Gastrocnemius medialis (tissue), 4 donors: ENCODE results near the gene DCC.

Experiments used
- POLR2A ChIP-seq, 2 donors: fragments of 450-650 bp; IDR thresholded peaks; one replicate each; pipeline ENCODE4 v1.6.1; 2017; ENCODE audit warnings: antibody characterized with exemption in 2 of 2, mild to moderate bottlenecking in 2 of 2, moderate library complexity in 2 of 2
- TF ChIP-seq, protein P1 (sequence below), 5 experiments: fragments of 450-650 bp in 3 of 5; fragments of 200-600 bp in 2 of 5; sonication (generic) in 2 of 5; IDR thresholded peaks in 4 of 5; conservative IDR thresholded peaks in 1 of 5; 1 replicate in 4 of 5; 2 replicates in 1 of 5; pipeline ENCODE4 v1.5.1; 2016 to 2019; ENCODE audit warnings: antibody characterized with exemption in 5 of 5, mild to moderate bottlenecking in 3 of 5, moderate library complexity in 3 of 5

DNA sequence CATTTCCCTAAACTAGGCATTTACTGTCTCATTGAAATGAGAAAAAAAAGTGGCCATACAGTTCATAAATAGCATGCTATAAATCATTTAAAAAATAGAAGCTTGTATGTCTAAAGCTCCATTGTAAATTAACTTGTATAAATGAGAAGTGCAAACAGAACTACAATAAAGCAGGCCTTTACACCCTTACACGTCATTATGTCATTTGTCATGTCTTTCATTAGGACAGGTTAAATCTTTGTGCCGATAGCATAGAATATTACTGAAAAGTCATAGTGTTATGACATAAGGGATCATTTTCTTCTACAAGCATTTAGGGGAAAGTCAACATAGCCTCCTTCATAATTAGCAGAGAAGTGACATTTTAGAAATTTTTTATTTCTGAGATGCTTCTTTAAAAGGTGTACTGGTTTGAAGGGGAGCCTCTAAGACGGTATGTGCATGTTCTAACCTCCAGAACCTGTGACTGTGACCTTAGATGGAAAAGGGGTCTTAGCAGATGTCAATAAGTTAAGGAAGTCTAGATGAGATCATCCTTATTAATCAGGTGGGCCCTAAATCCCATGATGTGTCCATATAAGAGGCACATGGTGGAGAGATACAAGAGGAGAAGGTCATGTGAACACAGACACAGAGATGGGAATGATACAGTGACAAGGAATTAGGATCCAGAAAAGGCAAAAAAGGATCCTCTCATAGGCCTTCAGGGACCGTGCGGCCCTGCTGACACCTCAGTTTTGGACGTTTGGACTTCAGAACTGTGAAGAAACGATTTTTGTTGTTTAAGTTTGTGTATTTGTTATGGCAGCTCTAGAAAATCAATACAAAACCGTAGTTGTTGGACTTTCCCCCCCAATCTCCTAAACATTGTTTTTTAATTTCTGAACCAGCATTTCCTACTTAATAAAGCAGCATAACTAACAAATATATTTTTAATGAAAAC lies 1020.8 kb downstream of the DCC start:
- TF ChIP-seq, protein P1, sequence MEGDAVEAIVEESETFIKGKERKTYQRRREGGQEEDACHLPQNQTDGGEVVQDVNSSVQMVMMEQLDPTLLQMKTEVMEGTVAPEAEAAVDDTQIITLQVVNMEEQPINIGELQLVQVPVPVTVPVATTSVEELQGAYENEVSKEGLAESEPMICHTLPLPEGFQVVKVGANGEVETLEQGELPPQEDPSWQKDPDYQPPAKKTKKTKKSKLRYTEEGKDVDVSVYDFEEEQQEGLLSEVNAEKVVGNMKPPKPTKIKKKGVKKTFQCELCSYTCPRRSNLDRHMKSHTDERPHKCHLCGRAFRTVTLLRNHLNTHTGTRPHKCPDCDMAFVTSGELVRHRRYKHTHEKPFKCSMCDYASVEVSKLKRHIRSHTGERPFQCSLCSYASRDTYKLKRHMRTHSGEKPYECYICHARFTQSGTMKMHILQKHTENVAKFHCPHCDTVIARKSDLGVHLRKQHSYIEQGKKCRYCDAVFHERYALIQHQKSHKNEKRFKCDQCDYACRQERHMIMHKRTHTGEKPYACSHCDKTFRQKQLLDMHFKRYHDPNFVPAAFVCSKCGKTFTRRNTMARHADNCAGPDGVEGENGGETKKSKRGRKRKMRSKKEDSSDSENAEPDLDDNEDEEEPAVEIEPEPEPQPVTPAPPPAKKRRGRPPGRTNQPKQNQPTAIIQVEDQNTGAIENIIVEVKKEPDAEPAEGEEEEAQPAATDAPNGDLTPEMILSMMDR (IDR thresholded peaks at IDR 0.05 in 4 of 5, conservative IDR thresholded peaks at IDR 0.05 in 1 of 5), result no peak
- no peak for TF ChIP-seq POLR2A (IDR thresholded peaks at IDR 0.05)
